Measurements from ENCODE around the gene ZNF835. TPM values are rescaled to one million over a fixed set of nuclear protein-coding genes. Genes with fewer than 3 reads are reported as not detected.

Gene ZNF835
- not detected in 2 replicates for total RNA-seq (ENCODE audit: low replicate concordance)

DNA sequence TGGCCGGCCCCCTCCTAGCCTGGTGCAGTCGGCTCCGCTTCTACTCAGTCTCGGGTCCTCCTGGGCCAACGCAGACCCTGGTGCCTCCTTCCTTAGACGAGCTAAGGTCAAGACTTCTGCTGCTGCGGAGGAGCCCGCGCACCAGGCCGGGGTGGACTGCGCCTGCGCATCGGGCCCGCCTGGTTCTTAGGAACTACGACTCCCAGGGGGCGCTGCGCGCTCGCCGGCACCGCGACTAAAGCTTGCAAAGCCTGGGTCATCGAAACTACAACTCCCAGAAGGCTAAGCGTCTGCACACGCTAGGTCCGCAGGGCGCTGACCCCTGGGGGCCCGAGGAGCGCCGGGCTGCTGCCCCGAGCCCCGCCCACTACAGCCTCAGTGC is at the start of gene ZNF835:
Gene ZNF835 (minus strand): TSS at position 145 of the 382 bp plus-strand sequence. CDS start 6,559 bp downstream, outside the sequence.
- no peak within 1 kb of the TSS for H3K4me3 ChIP-seq (ENCODE audit: low read depth, low read length)
- DNase-seq (ENCODE audit: low read depth) = no peak
- TF ChIP-seq, protein P1, sequence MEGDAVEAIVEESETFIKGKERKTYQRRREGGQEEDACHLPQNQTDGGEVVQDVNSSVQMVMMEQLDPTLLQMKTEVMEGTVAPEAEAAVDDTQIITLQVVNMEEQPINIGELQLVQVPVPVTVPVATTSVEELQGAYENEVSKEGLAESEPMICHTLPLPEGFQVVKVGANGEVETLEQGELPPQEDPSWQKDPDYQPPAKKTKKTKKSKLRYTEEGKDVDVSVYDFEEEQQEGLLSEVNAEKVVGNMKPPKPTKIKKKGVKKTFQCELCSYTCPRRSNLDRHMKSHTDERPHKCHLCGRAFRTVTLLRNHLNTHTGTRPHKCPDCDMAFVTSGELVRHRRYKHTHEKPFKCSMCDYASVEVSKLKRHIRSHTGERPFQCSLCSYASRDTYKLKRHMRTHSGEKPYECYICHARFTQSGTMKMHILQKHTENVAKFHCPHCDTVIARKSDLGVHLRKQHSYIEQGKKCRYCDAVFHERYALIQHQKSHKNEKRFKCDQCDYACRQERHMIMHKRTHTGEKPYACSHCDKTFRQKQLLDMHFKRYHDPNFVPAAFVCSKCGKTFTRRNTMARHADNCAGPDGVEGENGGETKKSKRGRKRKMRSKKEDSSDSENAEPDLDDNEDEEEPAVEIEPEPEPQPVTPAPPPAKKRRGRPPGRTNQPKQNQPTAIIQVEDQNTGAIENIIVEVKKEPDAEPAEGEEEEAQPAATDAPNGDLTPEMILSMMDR (IDR thresholded peaks at IDR 0.05; ENCODE audit: insufficient read depth, low read length) = no peak

DNA sequence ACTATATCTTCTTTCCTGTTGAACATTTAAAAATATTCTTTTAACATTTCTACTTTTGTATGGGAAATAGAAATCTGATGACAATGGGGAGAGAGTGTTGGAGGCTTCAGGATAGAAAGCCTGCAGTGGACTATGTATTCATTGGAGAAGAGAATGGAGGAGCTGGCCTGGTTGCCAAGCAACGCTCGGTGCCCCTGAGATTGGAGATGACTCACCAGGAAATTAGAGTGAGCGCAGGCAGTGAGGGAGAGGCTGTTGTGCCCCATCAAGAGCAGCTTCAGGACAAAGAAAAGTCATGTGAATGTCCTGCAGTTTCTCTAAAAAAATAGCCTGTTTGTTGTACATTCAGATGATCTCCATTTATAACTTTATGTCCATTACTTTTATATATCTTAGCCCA is 48.7 kb upstream of the ZNF835 start:
- DNase-seq (ENCODE audit: low read depth) = no peak
- no peak overlapping the region for H3K4me3 ChIP-seq (ENCODE audit: low read depth, low read length)
- TF ChIP-seq, protein P1 (IDR thresholded peaks at IDR 0.05; ENCODE audit: insufficient read depth, low read length) = no peak

DNA sequence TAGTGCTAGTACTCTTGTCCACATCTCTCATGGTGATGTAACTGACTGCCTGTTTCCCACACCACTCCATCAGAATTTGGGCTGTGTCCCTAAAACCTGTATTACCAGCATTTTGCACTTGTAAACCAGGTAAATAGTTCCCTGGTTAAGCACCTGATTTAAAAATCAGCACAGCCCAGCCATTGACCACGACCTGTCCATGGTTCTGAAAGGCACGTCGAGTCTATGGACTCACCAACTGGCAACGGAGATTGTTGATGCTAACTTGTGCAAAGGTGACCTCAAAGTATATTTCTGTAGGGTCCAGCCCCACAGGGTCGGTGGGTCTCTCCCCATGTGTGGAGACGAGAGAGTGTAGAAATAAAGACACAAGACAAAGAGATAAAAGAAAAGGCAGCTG is 46.7 kb upstream of the ZNF835 start:
- DNase-seq (ENCODE audit: low read depth) = no peak
- no peak overlapping the region for H3K4me3 ChIP-seq (ENCODE audit: low read depth, low read length)
- TF ChIP-seq, protein P1 (IDR thresholded peaks at IDR 0.05; ENCODE audit: insufficient read depth, low read length) = no peak

DNA sequence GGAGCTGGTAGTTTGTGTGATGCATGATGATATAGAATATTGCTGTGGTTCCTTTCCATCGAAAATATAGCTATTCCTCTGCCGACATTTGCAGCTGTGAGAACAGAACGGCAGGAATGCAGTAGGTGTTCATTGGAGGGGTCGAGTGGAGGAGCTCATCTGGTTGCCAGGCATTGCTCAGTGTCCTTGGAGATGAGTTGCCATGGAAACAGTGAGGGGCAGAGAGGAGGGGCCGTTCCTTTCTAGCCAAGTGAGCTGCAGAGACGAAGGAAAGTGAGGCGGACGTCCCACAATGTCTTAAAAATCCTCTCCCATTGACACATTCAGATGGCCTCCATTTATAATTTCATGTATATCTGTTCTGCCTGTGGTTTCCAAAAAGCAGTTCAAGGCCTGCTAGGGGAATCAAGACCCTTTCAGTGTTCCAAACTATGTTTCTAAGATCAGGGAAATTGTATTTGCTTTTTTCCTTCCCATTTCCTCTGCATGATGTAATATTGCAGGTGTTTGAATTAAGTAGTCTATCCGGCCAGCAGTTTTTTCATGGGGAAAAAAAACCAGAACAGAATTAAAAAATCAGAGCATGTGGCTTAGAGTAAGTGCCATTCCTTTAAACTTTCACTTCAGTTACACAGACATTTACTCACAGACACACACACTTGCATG is 41.2 kb upstream of the ZNF835 start:
- H3K4me3 ChIP-seq (ENCODE audit: low read depth, low read length) = no peak overlapping the region

DNA sequence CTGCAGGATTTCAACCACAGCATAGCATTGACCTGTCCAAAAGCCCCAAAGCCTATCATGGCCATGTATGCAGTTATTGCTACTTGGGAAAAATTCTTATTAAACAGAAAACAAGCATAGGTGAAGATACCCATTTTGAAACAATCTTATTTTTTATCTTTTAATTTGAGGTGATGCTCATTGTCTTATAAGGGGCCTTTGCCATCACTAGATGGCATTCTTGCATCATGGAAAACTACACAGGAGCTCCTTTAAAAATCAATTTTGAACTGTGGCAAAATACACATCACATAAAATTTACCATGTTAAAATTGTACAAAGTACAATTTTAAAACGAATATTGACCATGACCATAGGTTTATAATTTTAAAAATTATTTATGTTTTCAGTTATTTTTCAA is 38.9 kb upstream of the ZNF835 start:
- DNase-seq (ENCODE audit: low read depth) = no peak
- no peak overlapping the region for H3K4me3 ChIP-seq (ENCODE audit: low read depth, low read length)
- TF ChIP-seq, protein P1 (IDR thresholded peaks at IDR 0.05; ENCODE audit: insufficient read depth, low read length) = no peak

More for the DNA sequence above, 41.2 kb upstream of the ZNF835 start:
- TF ChIP-seq, protein P1 (IDR thresholded peaks at IDR 0.05; ENCODE audit: insufficient read depth, low read length) = no peak
- no peak for DNase-seq (ENCODE audit: low read depth)

DNA sequence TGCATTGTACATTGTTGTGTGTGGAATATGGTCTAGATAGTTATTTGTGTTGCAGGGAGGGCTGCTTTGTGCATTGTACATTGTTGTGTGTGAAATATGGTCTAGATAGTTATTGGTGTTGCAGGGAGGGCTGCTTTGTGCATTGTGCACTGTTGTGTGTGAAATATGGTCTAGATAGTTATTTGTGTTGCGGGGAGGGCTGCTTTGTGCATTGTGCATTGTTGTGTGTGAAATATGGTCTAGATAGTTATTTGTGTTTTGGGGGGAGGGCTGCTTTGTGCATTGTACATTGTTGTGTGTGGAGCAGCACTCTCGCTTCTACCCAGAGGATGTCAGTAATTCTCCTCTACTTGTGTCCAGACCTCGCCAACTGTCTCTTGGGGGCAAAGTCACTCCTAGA is 36.3 kb upstream of the ZNF835 start:
- H3K4me3 ChIP-seq (ENCODE audit: low read depth, low read length) = no peak overlapping the region
- DNase-seq (ENCODE audit: low read depth) = no peak
- TF ChIP-seq, protein P1 (IDR thresholded peaks at IDR 0.05; ENCODE audit: insufficient read depth, low read length) = no peak

DNA sequence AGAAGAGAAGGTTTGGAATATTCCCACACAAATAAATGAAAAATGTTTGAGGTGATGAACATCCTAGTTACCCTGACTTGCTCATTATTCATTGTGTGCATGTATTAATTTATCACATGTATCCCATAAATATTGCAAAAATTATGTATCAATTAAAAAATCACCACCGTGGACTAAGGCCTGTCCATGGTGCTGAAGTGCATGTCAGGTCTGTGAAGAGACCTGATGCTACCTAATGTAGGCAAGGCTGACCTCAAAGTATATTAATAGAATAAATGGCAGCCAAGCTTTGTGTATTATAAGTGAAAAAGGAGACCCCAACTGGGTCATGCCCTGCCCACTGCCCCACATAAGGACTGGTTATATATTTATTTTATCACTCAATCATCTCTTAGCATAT is 34.4 kb upstream of the ZNF835 start:
- no peak for DNase-seq (ENCODE audit: low read depth)
- H3K4me3 ChIP-seq (ENCODE audit: low read depth, low read length) = no peak overlapping the region
- TF ChIP-seq, protein P1 (IDR thresholded peaks at IDR 0.05; ENCODE audit: insufficient read depth, low read length) = no peak
